HL-60 (cell line): Measurements from ENCODE around the gene C19orf44.

ENCODE experiments used
- CTCF ChIP-seq: IDR thresholded peaks from one replicate; pipeline ENCODE4 v1.5.1; 2011; ENCODE audit warnings: low read length, control low read depth, inconsistent platforms; ENCODE audit not compliant: insufficient read depth
- POLR2AphosphoS5 ChIP-seq: IDR thresholded peaks from 2 replicates; pipeline ENCODE4 v1.6.1; 2012; ENCODE audit warnings: low read depth

- TF ChIP-seq CTCF (no peak), POLR2AphosphoS5 (no peak)
Measured at GRCh38 chr19:16518483-16519229, 22.5 kb downstream of the C19orf44 start.
